GF-D8 (cell line): ENCODE results near the gene ELAVL1.
"Not testable (repeated sequence)": the region's sequence is repeated elsewhere in the genome, so short reads cannot be mapped to it uniquely, and the experiment has no call there.

Experiments used
- DNase-seq: peaks from one replicate; lab custom pipeline; 2025; lab: John Stamatoyannopoulos, UW

The ELAVL1 gene

DNA sequence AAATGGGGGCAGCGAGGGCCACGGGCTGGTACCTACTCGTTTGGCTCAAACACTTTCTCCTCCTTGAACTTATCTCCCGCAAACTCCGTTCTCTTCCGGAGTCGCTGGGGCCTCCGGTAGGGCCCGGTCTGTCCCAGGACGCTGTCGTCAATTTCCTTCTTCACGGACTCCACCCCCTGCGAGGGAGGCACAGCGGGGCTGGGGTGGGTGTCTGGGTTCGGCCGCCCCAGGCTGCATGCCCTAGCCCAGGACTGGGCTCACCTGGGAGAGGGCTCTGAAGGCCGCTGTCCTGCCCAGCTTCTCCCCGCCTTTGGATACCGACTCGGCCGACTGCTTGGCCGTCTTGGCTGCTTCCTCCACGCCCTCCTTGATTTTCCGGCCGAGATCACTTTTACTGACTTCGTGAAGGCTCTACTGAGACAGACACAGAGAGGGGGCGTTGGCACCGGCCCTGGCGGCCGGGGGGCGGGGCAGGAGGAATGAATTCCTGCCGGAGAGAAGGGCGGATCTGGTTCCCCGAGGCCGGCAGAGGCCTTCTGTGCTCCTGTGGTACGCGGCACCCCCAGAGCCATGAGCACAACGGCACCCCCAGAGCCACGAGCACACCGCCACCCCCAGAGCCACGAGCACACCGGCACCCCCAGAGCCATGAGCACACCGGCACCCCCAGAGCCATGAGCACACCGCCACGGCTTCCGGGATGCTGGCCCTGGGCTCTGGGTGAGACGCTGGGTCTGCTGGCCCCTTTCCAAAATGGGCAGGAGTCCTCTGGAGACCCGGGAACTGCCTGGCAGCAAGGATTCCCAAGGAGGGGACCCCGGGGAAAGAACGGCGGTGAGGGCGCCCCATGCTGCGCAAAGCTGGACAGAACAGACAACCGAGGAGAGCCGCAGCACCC is 71.4 kb downstream of the ELAVL1 start:
- DNase-seq, result no peak

GRCh38 chr19:7933411-7933810 is 72.0 kb downstream of the ELAVL1 start:
- no peak for DNase-seq

DNA sequence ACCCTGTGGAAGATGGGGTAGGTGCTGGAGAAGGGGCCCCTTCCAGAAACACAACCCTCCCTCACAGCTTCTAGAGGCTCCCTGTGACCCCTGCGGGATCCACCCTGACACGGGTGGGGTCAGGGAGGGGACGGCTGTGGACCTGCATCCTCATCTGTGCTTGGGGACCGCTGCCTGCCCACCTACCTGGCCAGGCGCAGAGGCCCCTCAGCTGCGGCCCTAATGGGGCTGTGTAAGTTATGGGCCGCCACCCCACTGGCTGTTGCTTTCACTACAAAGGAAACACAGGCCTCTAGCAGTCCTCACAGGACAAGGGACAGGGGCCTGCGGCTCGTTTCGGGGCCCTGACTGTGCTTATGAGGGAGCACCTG is 72.5 kb downstream of the ELAVL1 start:
- no peak for DNase-seq

DNA sequence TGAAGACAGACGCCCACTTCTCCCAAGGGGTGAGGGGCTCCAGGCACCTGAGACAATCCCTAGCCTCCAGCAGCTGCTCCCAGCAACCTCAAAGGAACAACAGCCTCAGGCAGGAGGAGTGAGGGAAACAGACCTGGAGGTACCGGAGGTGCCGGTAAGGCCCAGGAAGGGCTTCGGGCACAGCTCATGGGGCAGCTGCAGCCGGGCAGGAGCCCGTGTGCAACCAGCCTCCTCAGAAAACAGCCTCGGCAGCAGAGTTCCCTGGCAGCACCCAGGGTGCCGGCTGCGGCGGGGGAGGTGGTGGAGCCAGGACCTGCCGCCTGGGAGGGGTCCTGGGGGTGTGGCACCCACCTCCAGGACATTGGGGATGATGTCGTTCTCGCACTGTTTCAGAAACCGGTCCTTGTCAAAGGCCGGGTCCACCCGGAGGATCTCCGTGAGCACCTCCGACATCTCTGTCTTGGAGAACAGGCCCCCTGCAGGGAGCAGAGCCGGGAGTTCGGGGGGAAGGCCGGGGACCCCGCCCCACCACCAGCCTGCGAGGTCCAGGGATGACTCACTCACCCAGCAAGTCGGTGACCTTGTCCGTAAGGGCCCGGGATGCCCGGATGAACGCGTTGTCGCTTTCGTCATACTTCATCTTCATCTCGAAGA is 73.0 kb downstream of the ELAVL1 start:
- DNase-seq, result no peak

- DNase-seq, result no peak
Observed at GRCh38 chr19:7931221-7932061, 74.0 kb downstream of the ELAVL1 start.

DNA sequence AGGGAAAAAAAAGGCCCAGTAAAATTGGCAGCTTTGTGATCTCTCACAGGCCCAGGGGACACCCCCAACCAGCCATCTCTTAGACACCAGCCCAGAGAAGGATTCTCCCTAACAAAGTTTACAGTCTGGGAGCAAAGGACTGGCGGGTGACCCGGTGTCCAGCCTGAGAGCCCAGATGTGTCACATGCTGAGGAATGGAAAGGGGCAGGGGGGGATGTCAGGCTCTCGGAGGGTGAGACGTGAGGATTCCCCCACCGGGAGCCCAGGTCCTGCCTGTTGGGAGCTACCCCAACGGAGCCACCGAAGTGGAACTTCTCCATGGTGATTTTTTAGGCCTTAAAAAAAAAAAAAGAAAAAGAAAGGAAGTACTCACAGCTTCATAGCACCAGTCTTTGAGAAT is 74.7 kb downstream of the ELAVL1 start:
- no peak for DNase-seq

DNA sequence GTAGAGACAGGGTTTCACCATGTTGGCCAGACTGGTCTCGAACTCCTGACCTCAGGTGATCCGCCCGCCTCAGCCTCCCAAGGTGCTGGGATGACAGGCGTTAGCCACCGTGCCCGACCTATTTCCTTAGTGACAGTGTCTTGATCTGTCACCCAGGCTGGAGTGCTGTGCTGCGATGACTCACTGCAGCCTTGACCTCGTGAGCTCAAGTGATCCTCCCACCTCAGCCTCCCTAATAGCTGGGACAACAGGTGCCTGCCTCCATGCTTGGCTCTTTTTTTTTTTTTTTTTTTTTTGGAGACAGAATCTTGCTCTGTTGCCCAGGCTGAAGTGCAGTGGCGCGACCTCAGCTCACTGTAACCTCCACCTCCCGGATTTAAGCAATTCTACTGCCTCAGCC is 75.4 kb downstream of the ELAVL1 start:
- DNase-seq, result not testable (repeated sequence)

- DNase-seq, result no peak
Observed at GRCh38 chr19:7928741-7929701, 76.4 kb downstream of the ELAVL1 start.

DNA sequence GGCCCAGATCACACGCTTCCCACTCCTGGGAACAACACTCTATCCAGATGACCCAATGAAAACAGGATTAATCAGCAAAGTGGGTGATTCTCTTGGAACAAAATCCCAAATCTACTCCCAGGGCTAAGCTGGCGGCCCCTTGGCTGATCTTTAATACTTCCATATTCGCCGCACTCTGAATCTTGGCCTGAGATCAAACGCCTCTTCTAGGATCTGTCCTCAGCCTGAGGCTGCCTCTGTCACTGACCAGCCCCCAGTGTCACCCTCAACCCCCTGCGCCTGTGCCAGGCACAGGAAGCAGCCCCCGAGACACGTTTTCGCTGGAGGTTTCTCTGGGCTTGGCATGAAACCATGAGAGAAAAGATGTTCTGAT is 77.1 kb downstream of the ELAVL1 start:
- DNase-seq, result no peak

DNA sequence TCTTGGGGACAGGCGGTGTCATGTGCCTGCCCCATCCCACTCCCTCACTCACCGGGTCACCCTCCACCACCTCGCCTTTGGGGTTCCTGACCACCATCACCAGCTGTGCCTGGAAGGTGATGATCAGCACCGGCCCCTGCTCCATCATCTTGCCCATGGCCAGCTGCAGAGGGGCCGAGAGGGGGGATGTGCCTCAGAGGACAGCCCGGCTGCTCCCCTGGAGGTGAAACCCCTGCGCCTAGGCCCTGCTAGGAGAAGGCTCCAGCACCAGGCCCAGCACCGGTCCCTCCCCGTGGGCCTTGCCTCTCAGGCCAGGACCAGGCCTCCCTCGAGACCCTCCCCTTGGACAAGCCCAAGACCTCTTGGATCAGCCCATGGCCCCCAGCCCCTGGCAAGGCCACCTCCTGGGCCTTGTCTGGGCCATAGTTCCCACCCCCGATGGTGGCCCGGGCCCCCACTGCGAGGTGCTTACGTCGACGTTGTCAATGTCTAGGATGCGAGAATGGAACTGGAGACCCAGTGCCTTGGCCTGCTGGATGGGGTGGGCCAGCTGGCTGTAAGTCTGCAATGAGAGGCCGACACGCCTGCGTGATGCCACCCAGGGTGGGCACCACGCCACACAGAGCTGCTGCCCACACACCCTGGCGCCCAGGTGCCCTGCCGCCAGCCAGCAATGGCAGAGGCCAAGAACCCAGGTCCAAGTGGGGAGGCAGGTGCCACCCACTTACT is 77.7 kb downstream of the ELAVL1 start:
- no peak for DNase-seq

- DNase-seq, result no peak
Observed at GRCh38 chr19:7926727-7927604, 78.5 kb downstream of the ELAVL1 start.

DNA sequence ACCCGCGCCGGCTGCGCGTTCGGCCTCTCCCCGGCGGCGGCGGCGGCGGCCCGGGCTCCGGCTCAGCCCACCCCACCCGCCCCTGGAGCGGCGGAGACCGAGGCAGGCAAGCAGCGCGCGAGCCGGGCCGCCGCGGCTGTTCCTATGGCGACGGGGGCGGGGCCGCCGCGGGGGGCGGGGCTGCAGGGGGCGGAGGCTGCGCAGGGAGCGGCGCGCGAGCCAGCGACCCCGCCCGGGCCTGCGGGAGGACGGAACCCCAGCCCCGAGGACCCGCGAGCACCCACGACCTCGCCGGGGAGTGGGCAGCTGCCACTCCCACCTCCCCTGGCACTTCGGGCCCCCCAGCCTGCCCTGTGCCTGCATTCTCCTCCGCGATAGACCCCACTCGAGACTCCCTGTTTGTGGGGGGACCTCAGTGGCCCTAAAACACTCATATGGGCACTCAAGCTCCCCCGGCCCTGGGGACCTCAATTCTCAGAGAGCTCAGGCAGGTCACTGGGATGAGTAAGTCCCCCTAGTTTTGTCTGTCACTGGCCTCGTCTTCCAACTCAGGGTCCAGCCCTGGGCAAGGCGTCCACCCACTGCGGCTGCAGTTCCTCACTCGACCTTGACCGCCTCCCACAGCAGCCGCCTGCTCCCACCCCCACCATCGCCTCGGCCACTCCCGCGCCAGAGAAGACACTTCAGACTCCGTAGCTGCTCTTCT is 79.3 kb downstream of the ELAVL1 start, which contains the start of gene CTXN1:
CTXN1 (minus strand) TSS at position 115 of the 706 bp plus-strand sequence. CDS start 597 bp downstream, outside the sequence.
- DNase-seq, result no peak

DNA sequence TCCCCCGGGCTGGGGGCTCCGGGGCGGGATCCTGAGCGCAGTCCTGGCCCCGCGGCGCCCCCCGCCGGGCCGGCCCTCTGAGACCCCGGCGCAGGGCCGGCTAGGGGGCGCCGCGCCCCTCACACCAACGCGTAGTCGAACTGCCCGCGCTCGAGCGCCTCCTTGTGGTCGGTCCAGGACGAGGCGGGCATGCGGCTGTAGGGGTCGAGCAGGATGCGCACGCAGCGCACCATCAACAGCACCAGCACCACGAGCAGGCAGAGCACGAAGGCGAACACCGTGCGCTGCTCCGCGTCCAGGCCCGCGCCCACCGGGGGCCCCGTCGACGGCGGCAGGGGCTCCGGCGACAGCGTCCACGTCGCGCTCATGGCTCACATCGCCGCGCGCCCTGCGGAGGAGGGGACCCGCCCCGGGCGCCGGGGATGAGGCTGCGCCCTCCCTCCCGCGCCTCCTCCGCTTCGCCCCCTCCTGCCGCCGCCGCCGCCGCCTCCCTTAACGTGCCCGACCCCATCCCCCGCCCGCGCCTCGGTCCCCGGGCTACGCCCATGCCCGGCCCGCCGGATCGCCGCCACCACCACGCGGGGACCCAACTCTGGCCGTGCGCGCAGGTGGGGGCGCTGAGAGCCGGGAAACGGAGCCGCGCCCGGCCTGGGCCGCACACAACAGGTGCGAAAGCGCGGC is 80.1 kb downstream of the ELAVL1 start:
- peak; percentile 32 for DNase-seq

DNA sequence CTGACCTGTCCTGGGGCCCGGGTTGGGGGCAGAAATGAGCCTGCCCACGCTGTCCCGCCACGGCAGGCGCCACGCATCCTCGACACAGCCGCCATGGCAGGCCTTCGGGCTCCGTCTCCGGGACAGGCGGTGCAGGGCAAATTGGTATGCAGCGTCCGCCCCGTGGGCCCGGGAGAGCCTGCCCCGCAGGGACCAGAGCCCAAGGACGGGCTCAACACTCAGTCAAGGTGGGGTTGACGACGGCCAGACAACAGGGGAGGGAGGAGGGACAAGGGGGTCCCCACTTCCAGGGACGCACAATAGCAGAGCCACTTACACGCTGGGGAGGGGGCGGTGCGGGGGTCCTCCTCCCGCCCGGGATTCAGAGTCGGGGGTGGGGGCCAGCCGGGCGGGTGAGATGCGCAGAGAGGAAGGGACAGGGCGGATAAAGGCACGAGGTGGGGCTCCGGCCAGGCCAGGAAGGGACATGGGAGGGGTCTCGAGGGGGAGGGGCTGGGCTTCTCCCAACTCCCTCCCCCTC is 80.7 kb downstream of the ELAVL1 start:
- no peak for DNase-seq

DNA sequence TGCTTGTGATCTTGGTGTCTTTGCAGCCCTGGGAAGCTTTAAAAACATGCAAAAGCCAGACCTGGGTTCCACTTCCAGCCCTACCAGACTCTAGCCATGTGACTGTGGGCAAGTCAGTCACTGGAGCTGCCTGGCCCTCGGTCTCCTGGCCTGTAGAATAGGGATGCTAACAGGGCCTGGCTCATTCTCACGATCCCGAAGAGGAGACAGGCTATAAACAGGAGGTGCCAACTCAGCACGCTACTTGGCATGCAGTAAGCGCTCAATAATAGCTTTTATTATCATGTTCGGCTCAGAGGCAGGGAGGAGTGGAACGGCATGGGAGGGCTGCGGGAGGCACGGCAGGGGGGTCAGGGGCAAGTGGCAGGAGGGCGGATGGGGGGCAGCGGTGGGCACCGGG is 81.2 kb downstream of the ELAVL1 start:
- DNase-seq, result no peak

GRCh38 chr19:7923295-7924191 is 81.9 kb downstream of the ELAVL1 start:
- no peak for DNase-seq

DNA sequence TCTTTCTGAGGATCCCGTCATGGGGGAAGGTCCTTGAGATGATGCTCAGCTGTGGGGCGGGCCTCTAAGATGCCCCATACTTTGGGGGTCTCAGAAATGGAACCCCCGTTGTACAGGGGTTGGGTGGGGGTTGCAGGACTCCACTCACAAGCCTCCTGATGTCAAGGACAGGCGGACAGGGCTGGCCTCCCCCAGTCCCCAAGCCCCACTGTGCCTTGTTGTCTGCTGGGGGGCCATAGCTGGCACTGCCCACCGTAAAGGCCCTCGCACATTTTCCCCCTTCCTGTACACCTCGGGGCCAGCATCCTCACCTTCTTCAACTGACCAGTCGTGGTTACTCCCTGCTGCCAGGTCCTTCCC is 82.6 kb downstream of the ELAVL1 start:
- no peak for DNase-seq
